HG03025 (cell line): ENCODE measurements around the gene DAG1.

Experiments
- ATAC-seq: cut with Tn5 transposase; IDR thresholded peaks from one replicate; pipeline ENCODE4 v1.9.1; 2021; ENCODE audit warnings: mild to moderate bottlenecking, moderate library complexity; ENCODE audit not compliant: unreplicated experiment, low FRiP score

DAG1 gene

DNA sequence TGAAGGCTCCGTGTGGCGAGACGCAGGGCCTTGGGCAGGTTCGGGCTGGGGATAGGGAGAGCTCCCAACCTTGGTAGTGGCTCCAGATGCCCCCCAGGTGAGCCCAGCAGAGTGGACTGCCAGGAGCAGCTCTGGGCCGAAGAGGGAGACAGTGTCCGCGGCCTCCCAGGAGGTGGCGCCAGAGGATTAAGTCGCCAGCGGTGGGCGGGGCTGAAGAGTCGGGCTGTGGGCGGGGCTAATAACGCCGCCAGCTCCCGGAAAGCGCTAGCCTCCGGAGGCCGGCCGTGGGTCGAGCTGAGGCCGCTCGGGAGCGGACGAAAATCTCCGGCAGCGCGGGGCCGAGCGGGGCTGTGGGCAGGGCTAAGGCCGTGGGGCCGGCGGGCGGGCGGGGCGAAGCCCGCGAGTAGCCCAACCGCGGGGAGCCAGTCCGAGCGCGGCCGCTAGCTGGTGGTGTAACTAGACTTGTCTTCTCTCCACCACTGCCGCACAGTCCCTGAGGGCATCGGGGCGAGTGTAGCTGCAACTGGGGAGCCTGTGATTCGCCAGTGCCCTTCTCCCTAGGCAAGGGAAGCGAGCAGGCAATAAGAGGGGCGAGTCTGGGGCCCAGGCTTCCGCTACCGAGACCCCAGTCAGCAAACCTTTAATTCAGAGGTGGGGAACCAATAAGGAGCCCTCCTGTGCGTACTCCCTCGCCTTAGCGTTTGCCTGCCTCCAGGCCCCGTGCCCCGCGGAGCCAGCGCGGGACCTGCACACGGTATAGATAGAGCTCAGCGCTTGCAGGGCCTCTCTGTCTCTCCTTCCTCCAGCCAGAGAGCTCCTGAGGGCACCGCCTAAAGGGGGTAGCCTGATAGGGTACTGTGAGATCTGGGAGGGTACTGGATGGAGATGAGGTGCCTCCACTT is 69.8 kb downstream of the DAG1 start:
- ATAC-seq: peak; percentile 85

DNA sequence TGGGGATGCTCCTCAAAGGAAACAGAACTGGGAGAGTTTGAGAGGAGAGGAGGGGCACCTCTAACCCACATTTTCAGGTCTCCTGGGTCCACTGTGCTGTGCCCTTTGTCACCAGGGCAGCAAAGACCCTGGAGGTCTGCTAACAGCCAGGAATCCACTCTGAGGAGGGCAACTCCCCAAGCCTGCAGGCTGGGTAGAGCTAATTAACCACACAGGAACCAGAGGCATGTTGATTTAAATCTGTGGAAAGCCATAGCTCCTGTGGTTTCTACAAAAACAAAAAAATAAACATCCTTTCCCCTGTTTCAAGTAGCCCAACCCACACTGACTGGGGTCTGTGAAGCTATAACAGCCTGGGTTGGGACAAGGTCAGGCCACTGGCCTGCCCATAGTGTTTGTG is 82.0 kb downstream of the DAG1 start:
- no peak for ATAC-seq

DNA sequence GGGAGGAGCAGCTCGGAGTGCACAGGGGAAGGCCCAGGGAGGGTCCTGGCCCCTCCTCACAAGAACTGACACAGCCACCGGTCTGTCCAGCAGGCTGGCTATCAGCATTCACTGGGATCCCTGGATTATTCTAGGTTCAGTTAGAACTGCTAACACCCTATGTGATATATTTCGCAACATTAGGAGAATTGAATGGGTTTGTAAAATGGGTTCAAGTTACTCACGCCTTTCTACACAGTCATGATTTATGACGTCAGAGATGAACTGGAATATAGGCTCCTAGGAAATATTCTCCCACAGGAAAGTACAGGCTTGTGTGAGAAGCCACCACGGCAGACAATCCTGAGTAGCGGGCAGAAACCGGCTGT is 83.2 kb downstream of the DAG1 start:
- no peak for ATAC-seq

DNA sequence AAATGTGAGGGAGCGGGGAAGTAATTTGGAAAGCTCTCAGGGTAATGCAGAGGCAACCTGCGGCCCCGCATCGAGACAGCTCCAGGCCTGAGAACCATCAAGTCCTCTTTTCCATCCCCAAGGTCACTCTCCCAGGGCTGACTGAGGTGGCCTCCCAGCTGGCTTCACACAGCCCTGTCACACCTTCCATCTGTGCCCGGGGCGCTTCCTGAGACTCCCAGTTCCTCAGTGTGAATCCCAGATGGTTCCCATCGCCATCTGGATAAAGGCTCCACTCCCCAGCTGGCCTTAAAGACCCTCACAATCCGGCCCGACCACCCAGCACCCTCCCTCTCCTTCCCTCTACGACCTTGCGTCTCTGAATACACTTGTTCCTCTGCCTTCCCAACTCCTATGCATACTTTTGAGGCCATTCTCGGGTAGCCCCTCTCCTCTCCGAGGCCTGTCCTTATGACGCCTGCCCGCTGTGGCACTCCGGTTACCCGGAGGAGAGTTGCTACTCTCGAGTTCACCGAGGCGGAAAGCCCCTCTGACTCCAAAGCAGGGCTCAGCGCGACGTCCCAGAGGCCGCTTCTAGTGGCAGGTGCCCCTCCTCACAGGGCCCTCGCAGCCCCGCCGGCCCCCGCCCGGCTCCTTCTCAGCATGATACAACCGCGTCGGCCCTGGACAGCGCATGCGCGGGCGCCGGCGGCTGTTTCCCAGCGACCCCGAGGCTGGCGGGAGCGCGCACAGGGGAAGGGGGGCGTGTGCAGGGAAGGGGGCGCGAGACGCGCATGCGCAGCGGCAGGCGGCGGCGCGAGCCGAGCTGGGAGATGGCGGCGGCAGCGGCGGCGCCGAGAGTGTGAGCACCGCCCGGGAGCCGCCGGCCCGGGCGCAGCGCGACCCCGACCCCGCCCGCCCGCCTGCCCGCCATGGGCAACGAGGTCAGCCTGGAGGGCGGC is 83.9 kb downstream of the DAG1 start, which contains the start of gene BSN:
Gene BSN (plus strand): TSS at position 786 of the 941 bp plus-strand sequence. CDS start 126 bp downstream, at position 912.
- ATAC-seq: peak; percentile 77

DNA sequence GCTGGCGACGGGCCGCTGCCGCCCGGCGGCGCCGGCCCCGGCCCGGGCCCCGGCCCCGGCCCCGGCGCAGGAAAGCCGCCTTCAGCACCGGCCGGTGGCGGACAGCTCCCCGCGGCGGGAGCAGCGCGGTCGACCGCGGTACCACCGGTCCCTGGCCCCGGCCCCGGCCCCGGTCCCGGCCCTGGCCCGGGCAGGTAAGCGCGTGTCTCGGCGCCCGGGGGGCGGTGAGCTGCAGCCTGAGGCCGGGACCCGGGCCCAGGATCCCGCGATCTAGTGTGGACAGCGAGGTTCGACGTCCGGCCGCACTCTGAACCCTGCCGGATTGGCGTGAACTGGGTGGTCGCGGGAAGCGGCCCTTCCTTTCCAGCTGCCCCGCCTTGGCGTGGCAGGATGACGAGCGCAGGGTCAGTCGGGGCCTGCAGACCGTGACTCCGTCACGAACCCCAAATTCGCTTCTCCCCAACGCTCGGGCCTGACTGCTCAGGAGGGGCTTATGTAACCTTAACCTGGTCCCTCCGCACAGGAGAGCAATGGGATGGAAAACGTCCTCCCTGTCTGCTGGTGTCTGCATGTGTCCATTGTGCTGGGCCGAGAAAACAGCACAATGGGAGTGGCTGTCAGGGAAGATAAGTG is 84.7 kb downstream of the DAG1 start:
- no peak for ATAC-seq

DNA sequence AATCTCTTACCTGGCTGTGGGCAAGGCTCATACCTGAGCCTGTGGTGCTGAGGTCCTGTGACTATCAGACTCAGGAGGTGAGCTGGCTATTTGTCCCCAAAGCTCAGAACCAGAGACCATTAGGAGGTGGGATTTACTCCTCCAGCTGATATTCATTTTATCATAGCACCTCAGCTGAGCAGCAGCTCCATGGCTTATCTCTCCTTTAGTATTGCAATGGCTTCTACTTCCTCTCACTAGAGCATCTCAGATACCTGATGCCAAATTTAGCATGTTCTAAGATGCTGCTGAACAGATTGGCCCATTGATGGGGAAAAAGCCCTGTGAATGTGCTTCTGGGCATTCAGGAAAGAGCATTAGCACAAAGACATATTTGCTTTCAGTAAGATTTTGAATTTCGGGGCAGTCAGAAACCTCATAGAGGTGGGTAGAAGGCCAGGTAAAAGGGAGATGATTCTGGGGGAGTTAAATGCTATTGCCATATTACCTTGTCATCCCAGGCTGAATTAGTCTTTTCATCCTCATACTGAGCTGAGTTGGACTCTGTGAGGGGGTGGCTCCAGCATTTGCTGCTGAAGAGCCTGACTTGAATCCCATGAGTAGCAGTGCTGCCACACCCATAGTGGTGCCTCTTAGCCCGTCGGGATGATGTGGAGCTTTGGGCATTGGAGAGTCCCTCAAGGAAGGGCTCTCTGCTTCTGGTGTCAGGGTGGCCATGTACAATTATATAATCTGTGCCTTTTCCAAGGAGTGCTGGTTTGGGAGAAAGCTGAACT is 86.6 kb downstream of the DAG1 start:
- no peak for ATAC-seq

DNA sequence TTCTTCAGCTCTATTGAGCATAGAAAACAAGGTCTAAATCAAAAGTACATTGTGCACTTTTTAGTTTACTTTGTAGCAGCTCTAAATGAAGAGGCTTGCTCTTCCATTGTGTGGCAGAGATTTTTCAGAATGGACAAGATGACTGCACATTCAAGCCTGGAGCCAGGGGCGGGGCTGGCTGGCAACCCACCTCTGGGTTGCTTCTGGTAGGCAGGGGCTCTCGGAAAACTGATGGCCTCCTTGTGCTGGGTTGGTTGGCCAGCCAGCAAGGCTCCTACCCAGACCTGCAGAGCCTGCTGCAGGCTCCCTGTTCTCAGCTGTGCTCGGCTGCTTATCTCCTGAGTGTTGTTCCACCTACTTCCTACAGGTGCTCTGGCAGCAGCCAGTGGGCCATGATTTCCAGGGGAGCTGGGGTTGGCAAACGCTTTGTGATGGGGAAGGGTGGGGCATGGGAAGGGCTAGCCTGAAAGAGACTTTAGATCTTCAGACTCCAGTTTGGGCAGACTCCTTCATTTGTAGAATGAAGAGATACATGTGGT is 93.0 kb downstream of the DAG1 start:
- no peak for ATAC-seq

DNA sequence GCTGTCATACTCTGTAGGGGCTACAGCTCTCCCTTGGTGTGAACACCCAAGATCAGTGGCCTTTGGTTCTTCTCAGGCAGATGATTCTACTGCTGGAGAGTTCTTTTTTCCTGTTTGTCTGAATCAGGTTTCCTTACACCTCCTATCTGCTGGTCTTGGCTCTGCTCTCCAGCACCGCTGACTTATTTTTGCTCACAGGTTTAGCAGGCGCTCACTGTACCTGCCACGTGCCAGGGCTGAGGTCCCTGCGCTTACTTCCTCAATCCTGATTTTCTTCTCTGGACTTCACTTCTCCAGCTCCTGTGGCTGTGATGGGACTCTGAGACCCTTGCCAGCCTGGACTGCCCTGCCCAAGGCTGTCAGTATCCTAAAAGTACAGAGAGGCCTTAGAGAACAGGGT is 93.7 kb downstream of the DAG1 start:
- no peak for ATAC-seq

DNA sequence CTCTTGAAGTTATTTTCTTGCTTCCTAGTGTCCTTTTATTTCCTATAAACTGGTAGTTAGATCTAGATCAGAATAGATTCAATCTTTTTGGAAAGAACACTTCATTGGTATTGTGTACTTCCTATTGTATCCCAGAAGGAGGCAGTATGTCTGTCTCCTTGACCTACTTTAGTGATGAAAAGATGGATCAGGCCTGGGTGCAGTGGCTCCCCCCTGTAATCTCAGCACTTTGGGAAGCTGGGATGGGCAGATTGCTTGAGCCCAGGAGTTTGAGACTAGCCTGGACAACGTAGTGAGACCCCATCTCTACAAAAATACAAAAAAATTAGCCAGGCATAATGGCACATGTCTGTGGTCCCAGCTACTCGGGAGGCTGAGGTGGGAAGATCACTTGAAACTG is 96.2 kb downstream of the DAG1 start:
- no peak for ATAC-seq

DNA sequence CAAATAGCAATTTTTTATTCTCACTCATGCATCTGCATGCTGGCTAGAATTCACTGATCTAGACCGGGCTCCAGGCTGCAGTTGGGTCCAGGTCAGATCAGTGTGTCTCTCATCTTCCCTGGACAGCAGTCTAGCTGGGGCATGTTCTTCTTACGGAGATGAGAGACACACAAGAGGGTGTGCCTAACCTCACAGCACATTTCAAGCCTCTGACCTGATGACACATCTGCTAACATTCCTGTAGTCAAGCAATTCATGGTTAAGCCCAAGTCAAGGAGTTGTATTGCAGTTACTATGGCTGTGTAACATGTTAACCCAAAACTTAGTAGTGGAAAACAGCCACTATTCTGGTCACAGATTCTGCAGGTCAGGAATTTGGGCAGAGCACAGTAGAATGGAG is 97.3 kb downstream of the DAG1 start:
- ATAC-seq: no peak

DNA sequence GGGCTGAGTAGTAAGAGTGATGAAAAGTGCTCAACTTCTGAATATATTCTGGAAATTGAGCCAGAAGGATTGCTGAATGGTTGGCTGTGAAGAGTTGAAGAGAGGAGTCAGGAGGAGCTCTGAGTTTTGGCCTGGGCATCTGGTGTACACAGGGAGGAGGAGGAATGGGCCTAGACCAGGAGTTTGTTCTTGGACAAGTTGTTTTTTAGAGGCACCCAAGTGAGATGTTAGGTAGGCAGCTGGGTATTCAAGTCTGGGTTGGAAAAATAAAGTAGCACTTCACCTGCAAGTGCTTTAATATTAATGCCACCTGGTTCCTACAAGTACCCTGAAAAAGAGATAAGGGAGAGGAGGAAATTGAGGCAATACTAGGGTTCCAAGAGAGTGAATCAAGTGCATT is 98.9 kb downstream of the DAG1 start:
- ATAC-seq: no peak

DNA sequence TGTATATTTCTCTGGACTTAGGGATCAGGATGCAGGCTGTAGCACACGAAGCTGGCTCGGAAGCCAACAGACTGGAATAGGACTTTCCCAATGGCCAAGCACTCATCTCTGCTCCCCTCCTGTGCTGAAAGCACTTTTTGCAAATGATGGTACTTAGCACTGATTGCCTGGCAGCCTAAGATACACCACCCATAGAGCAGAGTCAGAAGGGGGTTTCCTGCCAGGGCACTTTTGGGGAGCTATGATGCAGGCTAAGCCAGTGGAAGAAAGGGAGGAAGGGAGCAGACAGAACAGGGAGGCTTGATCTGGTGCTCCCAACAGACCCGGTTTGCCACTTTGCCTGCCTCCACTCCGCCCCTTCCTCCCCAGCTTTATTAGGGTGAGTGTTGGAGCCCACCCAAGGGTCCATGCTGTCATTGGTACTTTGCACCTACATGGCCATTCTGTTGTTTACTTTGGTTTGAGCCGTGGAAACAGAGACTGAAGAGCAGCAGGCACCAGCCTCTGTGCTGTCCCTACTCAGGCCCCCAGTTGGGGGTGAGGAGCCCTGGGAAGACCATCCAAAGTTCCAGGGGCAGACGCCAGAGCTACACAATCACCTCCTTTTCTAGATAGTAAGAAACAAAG is 100.1 kb downstream of the DAG1 start:
- no peak for ATAC-seq

DNA sequence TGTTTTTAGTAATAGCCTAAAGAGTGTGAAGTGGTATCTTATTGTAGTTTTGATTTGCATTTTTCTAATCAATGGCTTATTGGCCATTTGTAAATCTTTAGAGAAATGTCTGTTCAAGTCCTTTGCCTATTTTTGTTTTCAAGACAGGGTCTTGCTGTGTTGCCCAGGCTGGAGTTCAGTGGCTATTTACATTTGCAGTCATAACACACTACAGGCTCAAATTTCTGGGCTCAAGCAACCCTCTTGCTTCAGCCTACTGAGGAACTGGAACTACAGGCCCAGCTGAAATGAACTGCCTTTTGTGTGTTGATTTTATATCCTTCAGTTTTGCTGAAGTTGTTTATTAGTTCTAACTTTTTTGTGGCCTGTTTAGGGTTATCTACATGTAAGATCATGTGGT is 112.1 kb downstream of the DAG1 start:
- no peak for ATAC-seq
